IMR-90 (cell line): ENCODE measurements around the gene GPAM. TPM values are rescaled to one million over a fixed set of nuclear protein-coding genes. Genes with fewer than 3 reads are reported as not detected.

ENCODE experiments used
- ATAC-seq: fragments of 200-7000 bp; cut with Tn5 transposase; 2 replicates; pipeline ENCODE4 v1.9.1; 2020; ENCODE audit warnings: low read depth, mild to moderate bottlenecking, moderate library complexity
- BruUV-seq: library from RNA; stranded (reverse); fragments of 400-500 nt; replicated peaks from 2 replicates; lab custom pipeline; 2021; lab: Mats Ljungman, UMichigan
- CTCF ChIA-PET: fragments of 300-600 bp; formaldehyde crosslinking; extraction: SDS; loops from one replicate; lab custom pipeline; 2021; ENCODE audit warnings: antibody characterized with exemption; lab: Yijun Ruan, JAX
- POLR2A ChIA-PET: fragments of 300-600 bp; sonication (Branson Sonifier 250); formaldehyde crosslinking; loops from one replicate; lab custom pipeline; 2022; ENCODE audit warnings: antibody characterized with exemption; ENCODE audit not compliant: unreplicated experiment; lab: Charles Lee
- DNase-seq: peaks from one replicate; pipeline ENCODE4 v3.0.0; 2013
- H2AFZ ChIP-seq: replicated peaks from 2 replicates; pipeline ENCODE3; 2013; ENCODE audit warnings: low read length, mild to moderate bottlenecking; ENCODE audit not compliant: poor library complexity
- H2AK5ac ChIP-seq: 2 replicates; pipeline ENCODE4 v1.6.1; 2013; ENCODE audit warnings: low read depth, low read length, inconsistent platforms
- H2AK9ac ChIP-seq: replicated peaks from 2 replicates; pipeline ENCODE3; 2013; ENCODE audit warnings: mild to moderate bottlenecking, low read depth, low read length, moderate library complexity; ENCODE audit not compliant: poor library complexity
- H2BK120ac ChIP-seq: 2 replicates; pipeline ENCODE4 v1.6.1; 2013; ENCODE audit warnings: low read depth, low read length, inconsistent platforms
- H2BK15ac ChIP-seq: 3 replicates; pipeline ENCODE4 v1.6.1; 2013; ENCODE audit warnings: low read depth, low read length, inconsistent platforms
- H2BK20ac ChIP-seq: 2 replicates; pipeline ENCODE4 v1.6.1; 2013; ENCODE audit warnings: low read depth, mild to moderate bottlenecking, inconsistent platforms, low read length, moderate library complexity
- H2BK5ac ChIP-seq: 2 replicates; pipeline ENCODE4 v1.6.1; 2013; ENCODE audit warnings: mild to moderate bottlenecking, low read depth, low read length, inconsistent platforms; ENCODE audit not compliant: poor library complexity, severe bottlenecking
- H3K14ac ChIP-seq: replicated peaks from 2 replicates; pipeline ENCODE4 v1.6.1; 2013; ENCODE audit warnings: low read depth, low read length, inconsistent platforms
- H3K18ac ChIP-seq: 2 replicates; pipeline ENCODE4 v1.6.1; 2013; ENCODE audit warnings: low read depth, low read length, control low read depth
- H3K23ac ChIP-seq: 2 replicates; pipeline ENCODE4 v1.6.1; 2013; ENCODE audit warnings: low read depth, low read length, inconsistent platforms
- H3K27ac ChIP-seq: 2 replicates; pipeline ENCODE4 v1.5.1; 2013; ENCODE audit warnings: mild to moderate bottlenecking, control low read depth, low read length; ENCODE audit not compliant: insufficient read depth
- H3K27me3 ChIP-seq: 2 replicates; pipeline ENCODE4 v1.6.1; 2013; ENCODE audit warnings: low read length; ENCODE audit not compliant: control insufficient read depth, insufficient read depth
- H3K36me3 ChIP-seq: 2 replicates; pipeline ENCODE4 v1.6.1; 2013; ENCODE audit warnings: low read length, mixed read lengths; ENCODE audit not compliant: control insufficient read depth, insufficient read depth
- H3K4ac ChIP-seq: 2 replicates; pipeline ENCODE4 v1.6.1; 2013; ENCODE audit warnings: low read depth, low read length, inconsistent platforms
- H3K4me1 ChIP-seq: 2 replicates; pipeline ENCODE4 v1.6.1; 2013; ENCODE audit warnings: low read length, mixed read lengths; ENCODE audit not compliant: control insufficient read depth, insufficient read depth
- H3K4me2 ChIP-seq: 2 replicates; pipeline ENCODE4 v1.6.1; 2013; ENCODE audit warnings: low read depth, mild to moderate bottlenecking, control low read depth, low read length, moderate library complexity
- H3K4me3 ChIP-seq: 2 replicates; pipeline ENCODE4 v1.5.1; 2013; ENCODE audit warnings: low read depth, mild to moderate bottlenecking, control low read depth, low read length, moderate library complexity; ENCODE audit not compliant: insufficient read depth
- H3K56ac ChIP-seq: 2 replicates; pipeline ENCODE4 v1.6.1; 2013; ENCODE audit warnings: low read length, inconsistent platforms; ENCODE audit not compliant: insufficient read depth; ENCODE audit errors: extremely low read depth
- H3K79me1 ChIP-seq, 2 experiments: 2 replicates each; pipeline ENCODE4 v1.6.1; 2013; ENCODE audit warnings: low read length in 2 of 2, inconsistent platforms in 1 of 2, low read depth in 1 of 2
- H3K9ac ChIP-seq: 2 replicates; pipeline ENCODE4 v1.6.1; 2013; ENCODE audit warnings: low read depth, low read length, control low read depth
- H3K9me1 ChIP-seq: 2 replicates; pipeline ENCODE4 v1.6.1; 2013; ENCODE audit warnings: low read length, inconsistent platforms; ENCODE audit not compliant: insufficient read depth
- H3K9me3 ChIP-seq: 2 replicates; pipeline ENCODE4 v1.6.1; 2013; ENCODE audit warnings: low read length; ENCODE audit not compliant: control insufficient read depth, insufficient read depth
- H4K20me1 ChIP-seq: 2 replicates; pipeline ENCODE4 v1.6.1; 2013; ENCODE audit warnings: low read length, inconsistent platforms; ENCODE audit not compliant: insufficient read depth
- H4K5ac ChIP-seq: 2 replicates; pipeline ENCODE4 v1.6.1; 2013; ENCODE audit warnings: mild to moderate bottlenecking, low read depth, low read length, control low read depth
- H4K8ac ChIP-seq, 2 experiments: 2 replicates each; pipeline ENCODE4 v1.6.1; 2013; ENCODE audit warnings: low read depth in 2 of 2, low read length in 2 of 2, control low read depth in 1 of 2, inconsistent platforms in 1 of 2
- H4K91ac ChIP-seq: 2 replicates; pipeline ENCODE4 v1.6.1; 2013; ENCODE audit warnings: low read depth, low read length, inconsistent platforms; ENCODE audit not compliant: insufficient read depth
- CEBPB ChIP-seq: IDR thresholded peaks from 2 replicates; pipeline ENCODE4 v1.6.1; 2012; ENCODE audit warnings: low read depth, low read length, improper control_type of control experiment
- MXI1 ChIP-seq: IDR thresholded peaks from 2 replicates; pipeline ENCODE4 v1.6.1; 2012; ENCODE audit warnings: low read depth, mild to moderate bottlenecking, low read length, moderate library complexity, borderline replicate concordance
- POLR2A ChIP-seq: IDR thresholded peaks from 2 replicates; pipeline ENCODE4 v1.6.1; 2012; ENCODE audit warnings: mild to moderate bottlenecking, low read depth, low read length
- RAD21 ChIP-seq: IDR thresholded peaks from 2 replicates; pipeline ENCODE4 v1.6.1; 2012; ENCODE audit warnings: low read length, improper control_type of control experiment
- SMC3 ChIP-seq: fragments of 150-350 bp; IDR thresholded peaks from 2 replicates; pipeline ENCODE4 v1.6.1; 2016; ENCODE audit warnings: low read depth, mild to moderate bottlenecking, antibody characterized with exemption, low read length, moderate library complexity
- WGBS, 2 experiments: methylation state at CpG; one replicate each; pipeline versions ENCODE4 v1.1.5 to v1.1.7; 2013; ENCODE audit warnings: missing lambda C conversion rate in 2 of 2; ENCODE audit not compliant: insufficient read length in 1 of 2; ENCODE audit errors: extremely low coverage in 2 of 2; 5-methylcytosine and 5-hydroxymethylcytosine counted together
- dilution Hi-C: fragments of 300-500 bp; cut with HindIII; formaldehyde crosslinking; loops from one replicate; pipeline ENCODE4 v1.14.3; 2018; ENCODE audit warnings: low sequenced_read_pairs; ENCODE audit not compliant: unreplicated experiment
- in situ Hi-C: fragments of 300-500 bp; cut with MboI; formaldehyde crosslinking; loops from 3 replicates; pipeline ENCODE4 v1.14.3; 2019; ENCODE audit warnings: low sequenced_read_pairs, inconsistent platforms, mixed read lengths
- intact Hi-C: fragments of 100-400 bp; cut with micrococcal nuclease; formaldehyde crosslinking; loops from 2 replicates; pipeline ENCODE4 v1.10.0; 2022
- polyA plus RNA-seq, 3 experiments: library from polyadenylated mRNA; depleted of rRNA; stranded (reverse); fragments of >200 nt; gene quantifications; 2 replicates each; pipeline ENCODE4 v1.2.3, GENCODE V29; 2012; ENCODE audit warnings: low replicate concordance in 1 of 3
- total RNA-seq: library from RNA; depleted of rRNA; stranded (reverse); fragments of >200 nt; gene quantifications from 2 replicates; pipeline ENCODE4 v1.2.3, GENCODE V29; 2012
- TF ChIP-seq, protein P1 (sequence below): fragments of 150-350 bp; IDR thresholded peaks from 2 replicates; pipeline ENCODE4 v1.6.1; 2016; ENCODE audit warnings: low read depth, mild to moderate bottlenecking, low read length, moderate library complexity, borderline replicate concordance
- TF ChIP-seq, protein P2 (sequence below): fragments of 150-350 bp; IDR thresholded peaks from 2 replicates; pipeline ENCODE4 v1.6.1; 2017; ENCODE audit warnings: mild to moderate bottlenecking, antibody characterized with exemption, low read length, low read depth
- TF ChIP-seq, protein P3 (sequence below): conservative IDR thresholded peaks from 2 replicates; pipeline ENCODE4 v1.5.1; 2012; ENCODE audit warnings: mild to moderate bottlenecking, low read depth, low read length, improper control_type of control experiment

Gene GPAM
- total and polyA plus RNA-seq, 2 of the 4 experiments (the other 2 are of a cell fraction): 3.5 to 11.5 TPM

DNA sequence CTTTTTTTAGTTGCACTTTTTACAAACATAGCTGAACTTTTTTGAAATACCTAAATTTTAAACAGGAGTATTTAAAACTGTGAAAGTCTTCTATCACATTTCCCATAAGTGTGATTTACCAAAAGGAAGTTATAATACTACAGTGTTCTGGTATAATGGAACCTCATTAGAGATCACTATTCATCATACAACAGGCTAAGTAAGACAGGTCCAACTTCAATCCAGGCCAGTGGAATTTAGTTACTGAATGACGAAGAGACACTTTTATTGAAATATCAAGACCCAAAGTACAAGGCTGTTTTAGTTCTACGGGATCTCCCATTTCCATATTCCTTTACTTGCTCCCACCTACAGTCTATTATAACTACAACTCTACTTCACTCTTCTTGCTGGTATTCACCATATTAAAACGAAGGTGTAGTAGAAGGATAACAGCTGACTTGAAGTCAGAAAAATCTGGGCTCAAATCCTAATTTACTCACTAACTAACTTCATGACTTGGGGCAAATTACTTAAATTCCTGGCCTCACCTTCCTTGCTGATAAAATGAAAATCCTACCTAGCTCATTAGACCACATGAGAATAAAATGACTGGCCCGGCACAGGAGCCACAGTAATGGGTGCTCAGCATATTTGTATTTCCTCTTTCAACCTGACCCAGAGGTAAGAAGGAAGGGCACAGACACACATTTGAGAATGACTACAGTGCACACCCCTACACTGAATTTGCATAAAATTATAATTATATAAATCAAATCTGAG lies 21.6 kb downstream of the GPAM start:
- no peak overlapping the region for H2BK20ac ChIP-seq
- H4K20me1 ChIP-seq: no peaks in the 10 kb centered on the region
- no peak overlapping the region for H3K18ac ChIP-seq
- dilution Hi-C loops: no loop called here
- no peak overlapping the region for H2BK120ac ChIP-seq
- no peak overlapping the region for H3K4me2 ChIP-seq
- H3K9ac ChIP-seq: no peak overlapping the region
- H3K56ac ChIP-seq: no peak overlapping the region
- no peaks in the 10 kb centered on the region for H3K4me1 ChIP-seq
- DNase-seq: no peak
- POLR2A ChIA-PET: no interaction called here
- no peak overlapping the region for H2BK5ac ChIP-seq
- no TSS peak for BruUV-seq
- no peak overlapping the region for H2AFZ ChIP-seq
- no peak overlapping the region for H3K4ac ChIP-seq
- intact Hi-C loops: no loop called here
- no peaks in the 10 kb centered on the region for H3K27me3 ChIP-seq
- ATAC-seq: no peak
- H2AK5ac ChIP-seq: no peak overlapping the region
- no peak overlapping the region for H2BK15ac ChIP-seq
- H3K27ac ChIP-seq: no peak overlapping the region
- H4K91ac ChIP-seq: no peak overlapping the region
- H4K5ac ChIP-seq: no peak overlapping the region
- whole genome bisulfite sequencing, 2 experiments: no CpG with 5 or more reads among the region's 4 CpGs
- no peak overlapping the region for H3K14ac ChIP-seq
- CTCF ChIA-PET: no interaction called here
- no peak overlapping the region for H4K8ac ChIP-seq
- H3K23ac ChIP-seq: no peak overlapping the region
- H3K4me3 ChIP-seq: no peak overlapping the region
- in situ Hi-C loops: no loop called here
- no peaks in the 10 kb centered on the region for H3K9me3 ChIP-seq
- peaks cover 27% of the 10 kb centered on the region for H3K36me3 ChIP-seq
- no peaks in the 10 kb centered on the region for H3K79me1 ChIP-seq
- no peaks in the 10 kb centered on the region for H3K9me1 ChIP-seq
- H2AK9ac ChIP-seq: no peak overlapping the region
- TF ChIP-seq, protein P1, sequence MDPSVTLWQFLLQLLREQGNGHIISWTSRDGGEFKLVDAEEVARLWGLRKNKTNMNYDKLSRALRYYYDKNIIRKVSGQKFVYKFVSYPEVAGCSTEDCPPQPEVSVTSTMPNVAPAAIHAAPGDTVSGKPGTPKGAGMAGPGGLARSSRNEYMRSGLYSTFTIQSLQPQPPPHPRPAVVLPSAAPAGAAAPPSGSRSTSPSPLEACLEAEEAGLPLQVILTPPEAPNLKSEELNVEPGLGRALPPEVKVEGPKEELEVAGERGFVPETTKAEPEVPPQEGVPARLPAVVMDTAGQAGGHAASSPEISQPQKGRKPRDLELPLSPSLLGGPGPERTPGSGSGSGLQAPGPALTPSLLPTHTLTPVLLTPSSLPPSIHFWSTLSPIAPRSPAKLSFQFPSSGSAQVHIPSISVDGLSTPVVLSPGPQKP: no peak
- TF ChIP-seq, protein P2, sequence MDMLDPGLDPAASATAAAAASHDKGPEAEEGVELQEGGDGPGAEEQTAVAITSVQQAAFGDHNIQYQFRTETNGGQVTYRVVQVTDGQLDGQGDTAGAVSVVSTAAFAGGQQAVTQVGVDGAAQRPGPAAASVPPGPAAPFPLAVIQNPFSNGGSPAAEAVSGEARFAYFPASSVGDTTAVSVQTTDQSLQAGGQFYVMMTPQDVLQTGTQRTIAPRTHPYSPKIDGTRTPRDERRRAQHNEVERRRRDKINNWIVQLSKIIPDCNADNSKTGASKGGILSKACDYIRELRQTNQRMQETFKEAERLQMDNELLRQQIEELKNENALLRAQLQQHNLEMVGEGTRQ: no peak
- TF ChIP-seq RAD21 (no peak), MXI1 (no peak), POLR2A (no peak), SMC3 (no peak), CEBPB (no peak)
- TF ChIP-seq, protein P3, sequence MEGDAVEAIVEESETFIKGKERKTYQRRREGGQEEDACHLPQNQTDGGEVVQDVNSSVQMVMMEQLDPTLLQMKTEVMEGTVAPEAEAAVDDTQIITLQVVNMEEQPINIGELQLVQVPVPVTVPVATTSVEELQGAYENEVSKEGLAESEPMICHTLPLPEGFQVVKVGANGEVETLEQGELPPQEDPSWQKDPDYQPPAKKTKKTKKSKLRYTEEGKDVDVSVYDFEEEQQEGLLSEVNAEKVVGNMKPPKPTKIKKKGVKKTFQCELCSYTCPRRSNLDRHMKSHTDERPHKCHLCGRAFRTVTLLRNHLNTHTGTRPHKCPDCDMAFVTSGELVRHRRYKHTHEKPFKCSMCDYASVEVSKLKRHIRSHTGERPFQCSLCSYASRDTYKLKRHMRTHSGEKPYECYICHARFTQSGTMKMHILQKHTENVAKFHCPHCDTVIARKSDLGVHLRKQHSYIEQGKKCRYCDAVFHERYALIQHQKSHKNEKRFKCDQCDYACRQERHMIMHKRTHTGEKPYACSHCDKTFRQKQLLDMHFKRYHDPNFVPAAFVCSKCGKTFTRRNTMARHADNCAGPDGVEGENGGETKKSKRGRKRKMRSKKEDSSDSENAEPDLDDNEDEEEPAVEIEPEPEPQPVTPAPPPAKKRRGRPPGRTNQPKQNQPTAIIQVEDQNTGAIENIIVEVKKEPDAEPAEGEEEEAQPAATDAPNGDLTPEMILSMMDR: no peak
